ENCODE data around the gene EVI5L. TPM values are rescaled to one million over a fixed set of nuclear protein-coding genes. Genes with fewer than 3 reads are reported as not detected.

The EVI5L gene
- total and polyA plus RNA-seq, 3 donors from 2014 or later = 45.8 to 69.3 (median 68.9) TPM

DNA sequence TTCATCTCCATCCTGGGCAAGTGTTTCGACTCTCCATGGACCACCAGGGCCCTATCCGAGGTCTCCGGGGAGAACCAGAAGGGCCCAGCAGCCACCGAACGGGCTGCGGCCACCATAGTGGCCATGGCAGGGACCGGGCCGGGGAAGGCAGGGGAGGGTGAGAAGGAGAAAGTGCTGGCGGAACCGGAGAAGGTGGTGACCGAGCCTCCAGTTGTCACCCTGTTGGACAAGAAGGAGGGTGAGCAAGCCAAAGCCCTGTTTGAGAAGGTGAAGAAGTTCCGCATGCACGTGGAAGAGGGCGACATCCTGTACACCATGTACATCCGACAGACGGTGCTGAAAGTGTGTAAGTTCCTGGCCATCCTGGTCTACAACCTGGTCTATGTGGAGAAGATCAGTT is 68.9 kb downstream of the EVI5L start:
- Histone ChIP-seq H3K27ac (no peak overlapping the region), H3K4me1 (peaks cover 7% of the 10 kb centered on the region), H3K36me3 (ENCODE audit: low read depth, missing control alignments) (no peaks in the 10 kb centered on the region), H3K9me3 (no peaks in the 10 kb centered on the region), H3K27me3 (no peaks in the 10 kb centered on the region), H3K4me3 (no peak overlapping the region)
- 94 to 98% methylated on average over 13 to 16 of the region's 16 CpGs for WGBS, 2 donors
- no peak for DNase-seq
- intact Hi-C loops (cut with DNase I; ENCODE audit: low total_unique reads) = no loop called here
- TF ChIP-seq POLR2A (IDR thresholded peaks at IDR 0.05) = no peak
- TF ChIP-seq, protein P1, sequence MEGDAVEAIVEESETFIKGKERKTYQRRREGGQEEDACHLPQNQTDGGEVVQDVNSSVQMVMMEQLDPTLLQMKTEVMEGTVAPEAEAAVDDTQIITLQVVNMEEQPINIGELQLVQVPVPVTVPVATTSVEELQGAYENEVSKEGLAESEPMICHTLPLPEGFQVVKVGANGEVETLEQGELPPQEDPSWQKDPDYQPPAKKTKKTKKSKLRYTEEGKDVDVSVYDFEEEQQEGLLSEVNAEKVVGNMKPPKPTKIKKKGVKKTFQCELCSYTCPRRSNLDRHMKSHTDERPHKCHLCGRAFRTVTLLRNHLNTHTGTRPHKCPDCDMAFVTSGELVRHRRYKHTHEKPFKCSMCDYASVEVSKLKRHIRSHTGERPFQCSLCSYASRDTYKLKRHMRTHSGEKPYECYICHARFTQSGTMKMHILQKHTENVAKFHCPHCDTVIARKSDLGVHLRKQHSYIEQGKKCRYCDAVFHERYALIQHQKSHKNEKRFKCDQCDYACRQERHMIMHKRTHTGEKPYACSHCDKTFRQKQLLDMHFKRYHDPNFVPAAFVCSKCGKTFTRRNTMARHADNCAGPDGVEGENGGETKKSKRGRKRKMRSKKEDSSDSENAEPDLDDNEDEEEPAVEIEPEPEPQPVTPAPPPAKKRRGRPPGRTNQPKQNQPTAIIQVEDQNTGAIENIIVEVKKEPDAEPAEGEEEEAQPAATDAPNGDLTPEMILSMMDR (IDR thresholded peaks at IDR 0.05) = no peak

DNA sequence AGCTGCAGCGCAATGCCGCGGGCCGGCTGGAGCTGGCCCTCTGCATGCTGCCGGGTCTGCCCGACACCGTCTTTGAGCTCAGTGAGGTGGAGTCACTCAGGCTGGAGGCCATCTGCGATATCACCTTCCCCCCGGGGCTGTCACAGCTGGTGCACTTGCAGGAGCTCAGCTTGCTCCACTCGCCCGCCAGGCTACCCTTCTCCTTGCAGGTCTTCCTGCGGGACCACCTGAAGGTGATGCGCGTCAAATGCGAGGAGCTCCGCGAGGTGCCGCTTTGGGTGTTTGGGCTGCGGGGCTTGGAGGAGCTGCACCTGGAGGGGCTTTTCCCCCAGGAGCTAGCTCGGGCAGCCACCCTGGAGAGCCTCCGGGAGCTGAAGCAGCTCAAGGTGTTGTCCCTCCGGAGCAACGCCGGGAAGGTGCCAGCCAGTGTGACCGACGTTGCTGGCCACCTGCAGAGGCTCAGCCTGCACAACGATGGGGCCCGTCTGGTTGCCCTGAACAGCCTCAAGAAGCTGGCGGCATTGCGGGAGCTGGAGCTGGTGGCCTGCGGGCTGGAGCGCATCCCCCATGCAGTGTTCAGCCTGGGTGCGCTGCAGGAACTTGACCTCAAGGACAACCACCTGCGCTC is 69.8 kb downstream of the EVI5L start:
- Histone ChIP-seq H3K9me3 (no peaks in the 10 kb centered on the region), H3K27ac (no peak overlapping the region), H3K27me3 (no peaks in the 10 kb centered on the region), H3K4me3 (no peak overlapping the region), H3K4me1 (peaks cover 13% of the 10 kb centered on the region), H3K36me3 (ENCODE audit: low read depth, missing control alignments) (no peaks in the 10 kb centered on the region)
- no peak for DNase-seq
- WGBS, 2 donors = 89 to 90% methylated on average over 26 to 33 of the region's 34 CpGs
- intact Hi-C loops (cut with DNase I; ENCODE audit: low total_unique reads) = no loop called here
- no peak for TF ChIP-seq POLR2A (IDR thresholded peaks at IDR 0.05)
- TF ChIP-seq, protein P1 (IDR thresholded peaks at IDR 0.05) = no peak

DNA sequence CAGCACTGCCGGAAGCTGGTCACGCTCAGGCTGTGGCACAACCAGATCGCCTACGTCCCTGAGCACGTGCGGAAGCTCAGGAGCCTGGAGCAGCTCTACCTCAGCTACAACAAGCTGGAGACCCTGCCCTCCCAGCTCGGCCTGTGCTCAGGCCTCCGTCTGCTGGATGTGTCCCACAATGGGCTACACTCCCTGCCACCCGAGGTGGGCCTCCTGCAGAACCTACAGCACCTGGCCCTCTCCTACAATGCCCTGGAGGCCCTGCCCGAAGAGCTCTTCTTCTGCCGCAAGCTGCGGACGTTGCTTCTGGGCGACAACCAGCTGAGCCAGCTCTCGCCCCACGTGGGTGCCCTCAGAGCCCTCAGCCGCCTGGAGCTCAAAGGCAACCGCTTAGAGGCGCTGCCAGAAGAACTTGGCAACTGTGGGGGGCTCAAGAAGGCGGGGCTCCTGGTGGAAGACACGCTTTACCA is 70.4 kb downstream of the EVI5L start:
- no peaks in the 10 kb centered on the region for H3K27me3 ChIP-seq
- intact Hi-C loops (cut with DNase I; ENCODE audit: low total_unique reads) = no loop called here
- peaks cover 18% of the 10 kb centered on the region for H3K4me1 ChIP-seq
- H3K36me3 ChIP-seq (ENCODE audit: low read depth, missing control alignments) = no peaks in the 10 kb centered on the region
- TF ChIP-seq POLR2A (IDR thresholded peaks at IDR 0.05) = no peak
- TF ChIP-seq, protein P1 (IDR thresholded peaks at IDR 0.05) = no peak
- no peak overlapping the region for H3K27ac ChIP-seq
- H3K4me3 ChIP-seq = no peak overlapping the region
- H3K9me3 ChIP-seq = no peaks in the 10 kb centered on the region
- 85 to 91% methylated on average over 16 to 21 of the region's 21 CpGs for WGBS, 2 donors
- no peak for DNase-seq

DNA sequence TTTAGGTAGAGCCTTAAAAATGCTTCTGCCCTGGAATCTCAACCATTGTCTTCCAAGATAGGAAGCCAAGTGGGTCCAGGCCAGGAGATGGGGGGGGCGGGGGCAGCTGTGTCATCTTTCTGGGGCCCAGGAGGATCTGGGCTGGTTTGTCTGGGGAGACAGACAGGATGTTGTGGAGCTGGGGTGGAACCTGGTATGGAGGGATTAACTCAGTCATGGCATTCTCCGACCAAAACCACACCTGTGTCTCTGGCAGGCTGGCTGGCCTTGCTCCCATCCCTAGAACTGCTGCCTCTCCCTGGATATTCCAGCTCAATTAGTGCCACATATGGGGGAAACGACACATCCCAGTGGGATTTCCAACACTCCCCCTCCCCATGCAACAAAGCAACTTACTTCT is 70.9 kb downstream of the EVI5L start:
- TF ChIP-seq POLR2A (IDR thresholded peaks at IDR 0.05) = no peak
- TF ChIP-seq, protein P1 (IDR thresholded peaks at IDR 0.05) = no peak
- Histone ChIP-seq H3K4me3 (no peak overlapping the region), H3K27ac (no peak overlapping the region), H3K9me3 (no peaks in the 10 kb centered on the region), H3K27me3 (no peaks in the 10 kb centered on the region), H3K4me1 (peaks cover 18% of the 10 kb centered on the region), H3K36me3 (ENCODE audit: low read depth, missing control alignments) (no peaks in the 10 kb centered on the region)
- 65 to 88% methylated on average over 3 of the region's 3 CpGs for WGBS, 2 donors
- intact Hi-C loops (cut with DNase I; ENCODE audit: low total_unique reads) = no loop called here
- no peak for DNase-seq

DNA sequence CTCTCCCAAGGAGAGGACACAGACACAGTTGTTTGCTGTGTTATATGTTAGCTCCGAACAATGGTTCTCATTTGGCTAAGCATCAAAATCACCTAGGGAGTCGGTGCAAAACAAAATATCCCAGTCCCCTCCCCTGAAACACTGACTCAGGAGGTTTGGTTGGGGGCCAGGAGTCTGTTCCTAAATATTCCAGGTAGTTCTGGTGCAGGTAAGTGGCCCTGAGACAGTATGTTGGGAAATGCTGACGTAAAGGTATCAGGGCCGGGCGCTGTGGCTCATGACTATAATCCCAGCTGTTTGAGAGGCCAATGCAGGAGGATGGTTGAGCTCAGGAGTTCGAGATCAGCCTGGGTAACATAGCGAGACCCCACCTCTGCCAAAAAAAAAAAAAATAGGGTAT is 71.3 kb downstream of the EVI5L start:
- DNase-seq = no peak
- intact Hi-C loops (cut with DNase I; ENCODE audit: low total_unique reads) = no loop called here
- Histone ChIP-seq H3K36me3 (ENCODE audit: low read depth, missing control alignments) (no peaks in the 10 kb centered on the region), H3K27me3 (no peaks in the 10 kb centered on the region), H3K9me3 (no peaks in the 10 kb centered on the region), H3K27ac (no peak overlapping the region), H3K4me1 (peaks cover 18% of the 10 kb centered on the region), H3K4me3 (no peak overlapping the region)
- WGBS, 2 donors = 89 to 93% methylated on average over 7 of the region's 7 CpGs
- no peak for TF ChIP-seq POLR2A (IDR thresholded peaks at IDR 0.05)
- TF ChIP-seq, protein P1 (IDR thresholded peaks at IDR 0.05) = no peak
